HS-27A (cell line): Measurements from ENCODE around the gene PCDHGB6.
"Not testable (repeated sequence)": the region's sequence is repeated elsewhere in the genome, so short reads cannot be mapped to it uniquely, and the experiment has no call there.

Source experiments
- DNase-seq: peaks from one replicate; pipeline ENCODE4 v3.0.0-alpha.2; 2012; ENCODE audit warnings: low read depth, missing footprints

PCDHGB6 gene

DNA sequence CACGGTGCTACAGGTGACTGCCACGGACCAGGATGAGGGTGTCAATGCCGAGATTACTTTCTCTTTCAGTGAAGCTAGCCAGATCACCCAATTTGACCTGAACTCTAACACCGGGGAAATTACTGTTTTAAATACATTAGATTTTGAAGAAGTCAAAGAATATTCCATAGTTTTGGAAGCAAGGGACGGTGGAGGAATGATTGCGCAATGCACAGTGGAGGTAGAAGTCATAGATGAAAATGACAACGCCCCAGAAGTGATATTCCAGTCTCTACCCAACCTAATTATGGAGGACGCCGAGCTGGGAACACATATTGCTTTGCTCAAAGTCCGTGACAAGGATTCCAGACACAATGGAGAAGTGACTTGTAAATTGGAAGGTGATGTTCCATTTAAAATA is 19.2 kb upstream of the PCDHGB6 start:
- no peak for DNase-seq

DNA sequence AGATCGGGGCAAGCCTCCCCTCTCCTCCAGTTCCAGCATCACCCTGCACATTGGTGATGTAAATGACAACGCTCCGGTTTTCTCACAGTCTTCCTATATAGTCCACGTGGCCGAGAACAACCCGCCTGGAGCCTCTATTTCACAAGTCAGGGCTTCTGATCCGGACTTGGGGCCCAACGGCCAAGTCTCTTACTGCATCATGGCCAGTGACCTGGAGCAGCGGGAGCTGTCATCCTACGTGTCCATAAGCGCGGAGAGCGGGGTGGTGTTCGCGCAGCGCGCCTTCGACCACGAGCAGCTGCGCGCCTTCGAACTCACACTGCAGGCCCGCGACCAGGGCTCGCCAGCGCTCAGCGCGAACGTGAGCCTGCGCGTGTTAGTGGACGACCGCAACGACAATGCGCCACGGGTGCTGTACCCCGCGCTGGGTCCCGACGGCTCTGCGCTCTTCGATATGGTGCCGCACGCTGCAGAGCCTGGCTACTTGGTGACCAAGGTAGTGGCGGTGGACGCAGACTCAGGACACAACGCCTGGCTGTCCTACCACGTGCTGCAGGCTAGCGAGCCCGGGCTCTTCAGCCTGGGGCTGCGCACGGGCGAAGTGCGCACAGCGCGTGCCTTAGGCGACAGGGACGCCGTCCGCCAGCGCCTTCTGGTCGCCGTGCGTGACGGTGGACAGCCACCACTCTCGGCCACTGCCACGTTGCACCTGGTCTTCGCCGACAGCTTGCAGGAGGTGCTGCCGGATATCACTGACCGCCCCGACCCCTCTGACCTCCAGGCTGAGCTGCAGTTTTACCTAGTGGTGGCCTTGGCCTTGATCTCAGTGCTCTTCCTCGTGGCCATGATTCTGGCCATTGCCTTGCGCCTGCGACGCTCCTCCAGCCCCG is 18.4 kb upstream of the PCDHGB6 start:
- no peak for DNase-seq

DNA sequence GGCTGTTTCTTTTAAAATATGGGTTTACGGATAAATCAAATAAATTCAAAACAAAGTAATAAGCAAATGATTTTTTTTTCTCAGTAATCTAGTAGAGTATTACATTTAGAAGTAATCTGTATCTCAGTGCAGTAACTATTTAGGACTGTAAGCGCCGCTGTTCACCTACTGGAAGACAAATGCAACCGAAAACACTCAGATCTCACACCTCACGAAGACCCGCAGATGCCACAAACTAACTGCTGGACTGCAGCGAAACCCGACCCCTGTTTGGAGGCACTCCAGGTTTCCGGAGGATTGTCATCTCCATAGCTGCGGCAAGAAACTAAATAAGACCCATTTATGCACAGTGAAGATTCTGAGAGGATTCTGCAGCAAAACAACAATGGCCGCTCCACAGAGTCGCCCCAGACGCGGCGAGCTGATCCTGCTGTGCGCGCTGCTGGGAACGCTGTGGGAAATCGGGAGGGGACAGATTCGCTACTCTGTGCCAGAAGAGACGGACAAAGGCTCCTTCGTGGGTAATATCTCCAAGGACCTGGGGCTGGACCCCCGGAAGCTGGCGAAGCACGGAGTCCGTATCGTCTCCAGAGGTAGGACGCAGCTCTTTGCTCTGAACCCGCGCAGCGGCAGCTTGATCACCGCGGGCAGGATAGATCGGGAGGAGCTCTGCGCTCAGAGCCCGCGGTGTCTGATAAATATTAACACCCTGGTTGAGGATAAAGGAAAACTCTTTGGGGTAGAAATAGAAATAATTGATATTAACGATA is 15.2 kb upstream of the PCDHGB6 start, which contains the start of gene PCDHGA8:
TSS of gene PCDHGA8 (plus strand) at position 205 of the 770 bp plus-strand sequence. CDS start at position 386, 181 bp downstream.
- no peak for DNase-seq

DNA sequence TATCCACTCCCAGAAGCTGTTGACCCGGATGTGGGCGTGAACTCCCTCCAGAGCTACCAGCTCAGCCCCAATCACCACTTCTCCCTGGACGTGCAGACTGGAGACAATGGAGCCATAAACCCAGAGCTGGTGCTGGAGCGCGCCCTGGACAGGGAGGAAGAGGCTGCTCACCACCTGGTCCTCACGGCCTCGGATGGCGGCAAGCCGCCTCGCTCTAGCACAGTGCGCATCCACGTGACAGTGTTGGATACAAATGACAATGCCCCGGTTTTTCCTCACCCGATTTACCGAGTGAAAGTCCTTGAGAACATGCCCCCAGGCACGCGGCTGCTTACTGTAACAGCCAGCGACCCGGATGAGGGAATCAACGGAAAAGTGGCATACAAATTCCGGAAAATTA is 14.6 kb upstream of the PCDHGB6 start:
- DNase-seq = no peak

DNA sequence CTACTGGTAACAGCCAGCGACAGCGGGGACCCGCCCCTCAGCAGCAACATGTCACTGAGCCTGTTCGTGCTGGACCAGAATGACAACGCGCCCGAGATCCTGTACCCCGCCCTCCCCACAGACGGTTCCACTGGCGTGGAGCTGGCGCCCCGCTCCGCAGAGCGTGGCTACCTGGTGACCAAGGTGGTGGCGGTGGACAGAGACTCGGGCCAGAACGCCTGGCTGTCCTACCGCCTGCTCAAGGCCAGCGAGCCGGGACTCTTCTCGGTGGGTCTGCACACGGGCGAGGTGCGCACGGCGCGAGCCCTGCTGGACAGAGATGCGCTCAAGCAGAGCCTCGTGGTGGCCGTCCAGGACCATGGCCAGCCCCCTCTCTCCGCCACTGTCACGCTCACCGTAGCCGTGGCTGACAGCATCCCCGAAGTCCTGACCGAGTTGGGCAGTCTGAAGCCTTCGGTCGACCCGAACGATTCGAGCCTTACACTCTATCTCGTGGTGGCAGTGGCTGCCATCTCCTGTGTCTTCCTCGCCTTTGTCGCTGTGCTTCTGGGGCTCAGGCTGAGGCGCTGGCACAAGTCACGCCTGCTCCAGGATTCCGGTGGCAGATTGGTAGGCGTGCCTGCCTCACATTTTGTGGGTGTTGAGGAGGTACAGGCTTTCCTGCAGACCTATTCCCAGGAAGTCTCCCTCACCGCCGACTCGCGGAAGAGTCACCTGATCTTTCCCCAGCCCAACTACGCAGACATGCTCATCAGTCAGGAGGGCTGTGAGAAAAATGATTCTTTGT is 13.2 kb upstream of the PCDHGB6 start:
- not testable (repeated sequence) for DNase-seq

- DNase-seq = not testable (repeated sequence)
Observed at GRCh38 chr5:141397756-141398551, 9.9 kb upstream of the PCDHGB6 start, which contains the start of gene PCDHGB5. PCDHGB5 (plus strand) TSS chr5:141397947; CDS start chr5:141398128, 181 bp downstream.

- no peak for DNase-seq
Observed at GRCh38 chr5:141398608-141399007, 9.2 kb upstream of the PCDHGB6 start.

- DNase-seq = no peak
Observed at GRCh38 chr5:141399555-141400258, 8.1 kb upstream of the PCDHGB6 start.

- DNase-seq = no peak
Observed at GRCh38 chr5:141402553-141403243, 5.1 kb upstream of the PCDHGB6 start, which contains the start of gene PCDHGA9. PCDHGA9 (plus strand) TSS chr5:141402778; CDS start chr5:141402953, 175 bp downstream.

DNA sequence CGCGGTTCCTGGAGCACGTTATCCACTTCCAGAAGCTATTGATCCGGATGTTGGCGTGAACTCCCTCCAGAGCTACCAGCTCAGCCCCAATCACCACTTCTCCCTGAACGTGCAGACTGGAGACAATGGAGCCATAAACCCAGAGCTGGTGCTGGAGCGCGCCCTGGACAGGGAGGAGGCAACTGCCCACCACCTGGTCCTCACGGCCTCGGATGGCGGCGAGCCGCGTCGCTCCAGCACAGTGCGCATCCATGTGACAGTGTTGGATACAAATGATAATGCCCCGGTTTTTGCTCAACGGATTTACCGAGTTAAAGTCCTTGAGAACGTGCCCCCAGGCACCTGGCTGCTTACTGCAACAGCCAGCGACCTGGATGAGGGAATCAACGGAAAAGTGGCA is 4.4 kb upstream of the PCDHGB6 start:
- no peak for DNase-seq

GRCh38 chr5:141409598-141410306 is 1.9 kb downstream of the PCDHGB6 start:
- DNase-seq = no peak

GRCh38 chr5:141411575-141411974 is 3.8 kb downstream of the PCDHGB6 start:
- DNase-seq = no peak

- no peak for DNase-seq
Observed at GRCh38 chr5:141412854-141413539, 5.2 kb downstream of the PCDHGB6 start, which contains the start of gene PCDHGA10. PCDHGA10 (plus strand) TSS chr5:141412987; CDS start chr5:141413176, 189 bp downstream.

- DNase-seq = no peak
Observed at GRCh38 chr5:141413540-141414069, 5.8 kb downstream of the PCDHGB6 start.

DNA sequence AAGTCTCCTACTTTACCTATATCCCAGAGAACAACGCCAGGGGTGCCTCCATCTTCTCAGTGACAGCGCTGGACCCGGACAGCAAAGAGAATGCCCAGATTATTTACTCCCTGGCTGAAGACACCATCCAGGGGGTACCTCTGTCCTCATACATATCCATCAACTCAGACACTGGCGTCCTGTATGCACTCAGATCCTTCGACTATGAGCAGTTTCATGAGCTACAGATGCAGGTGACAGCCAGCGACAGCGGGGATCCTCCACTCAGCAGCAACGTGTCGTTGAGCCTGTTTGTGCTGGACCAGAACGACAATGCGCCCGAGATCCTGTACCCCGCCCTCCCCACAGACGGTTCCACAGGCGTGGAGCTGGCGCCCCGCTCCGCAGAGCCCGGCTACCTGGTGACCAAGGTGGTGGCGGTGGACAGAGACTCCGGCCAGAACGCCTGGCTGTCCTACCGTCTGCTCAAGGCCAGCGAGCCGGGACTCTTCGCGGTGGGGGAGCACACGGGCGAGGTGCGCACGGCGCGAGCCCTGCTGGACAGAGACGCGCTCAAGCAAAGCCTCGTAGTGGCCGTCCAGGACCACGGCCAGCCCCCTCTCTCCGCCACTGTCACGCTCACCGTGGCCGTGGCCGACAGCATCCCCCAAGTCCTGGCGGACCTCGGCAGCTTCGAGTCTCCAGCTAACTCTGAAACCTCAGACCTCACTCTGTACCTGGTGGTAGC is 6.9 kb downstream of the PCDHGB6 start:
- not testable (repeated sequence) for DNase-seq

- not testable (repeated sequence) for DNase-seq
Observed at GRCh38 chr5:141415275-141415618, 7.4 kb downstream of the PCDHGB6 start.

GRCh38 chr5:141417494-141418172 is 9.8 kb downstream of the PCDHGB6 start, which contains the start of gene PCDHGB7:
PCDHGB7 (plus strand) TSS chr5:141417677; CDS start chr5:141417860, 183 bp downstream.
- not testable (repeated sequence) for DNase-seq
